Measurements from ENCODE around the gene CCDC27. TPM values are rescaled to one million over a fixed set of nuclear protein-coding genes. Genes with fewer than 3 reads are reported as not detected.
A peak's percentile ranks its signal among the peaks of the same experiment; 100 is the strongest.

The CCDC27 gene
- total RNA-seq, 2 donors from 2014 or later: not detected

DNA sequence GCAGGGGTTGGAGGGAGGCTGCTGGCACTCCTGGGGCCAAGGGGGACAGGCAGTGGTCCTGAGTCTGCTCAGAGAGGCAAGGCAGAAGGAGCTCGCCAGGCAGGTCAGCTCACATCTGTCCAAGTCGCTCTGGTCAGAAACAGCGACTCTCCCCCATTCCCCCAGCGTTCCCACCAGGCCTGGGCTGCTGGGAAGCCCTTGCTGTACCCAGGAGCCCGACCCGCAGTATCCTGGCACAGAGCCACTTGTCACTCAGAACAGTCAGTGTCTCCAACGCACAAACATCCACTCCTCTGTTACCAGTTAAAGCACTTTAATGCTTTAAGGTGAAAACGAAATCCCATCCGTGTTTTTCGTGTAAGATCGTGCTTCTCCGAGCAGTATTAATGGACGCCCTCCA is 16.6 kb upstream of the CCDC27 start:
- no peak for DNase-seq (ENCODE audit: low spot score)
- TF ChIP-seq, protein P1, sequence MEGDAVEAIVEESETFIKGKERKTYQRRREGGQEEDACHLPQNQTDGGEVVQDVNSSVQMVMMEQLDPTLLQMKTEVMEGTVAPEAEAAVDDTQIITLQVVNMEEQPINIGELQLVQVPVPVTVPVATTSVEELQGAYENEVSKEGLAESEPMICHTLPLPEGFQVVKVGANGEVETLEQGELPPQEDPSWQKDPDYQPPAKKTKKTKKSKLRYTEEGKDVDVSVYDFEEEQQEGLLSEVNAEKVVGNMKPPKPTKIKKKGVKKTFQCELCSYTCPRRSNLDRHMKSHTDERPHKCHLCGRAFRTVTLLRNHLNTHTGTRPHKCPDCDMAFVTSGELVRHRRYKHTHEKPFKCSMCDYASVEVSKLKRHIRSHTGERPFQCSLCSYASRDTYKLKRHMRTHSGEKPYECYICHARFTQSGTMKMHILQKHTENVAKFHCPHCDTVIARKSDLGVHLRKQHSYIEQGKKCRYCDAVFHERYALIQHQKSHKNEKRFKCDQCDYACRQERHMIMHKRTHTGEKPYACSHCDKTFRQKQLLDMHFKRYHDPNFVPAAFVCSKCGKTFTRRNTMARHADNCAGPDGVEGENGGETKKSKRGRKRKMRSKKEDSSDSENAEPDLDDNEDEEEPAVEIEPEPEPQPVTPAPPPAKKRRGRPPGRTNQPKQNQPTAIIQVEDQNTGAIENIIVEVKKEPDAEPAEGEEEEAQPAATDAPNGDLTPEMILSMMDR (IDR thresholded peaks at IDR 0.05): no peak
- Histone ChIP-seq H3K4me3 (no peak overlapping the region), H3K4me1 (peaks cover 0 to 24% of the 10 kb centered on the region in 2 donors), H3K36me3 (peaks cover 39% of the 10 kb centered on the region), H3K9me3 (no peaks in the 10 kb centered on the region), H3K27ac (peak overlapping the region; percentile 40 to 47), H3K27me3 (no peaks in the 10 kb centered on the region)

DNA sequence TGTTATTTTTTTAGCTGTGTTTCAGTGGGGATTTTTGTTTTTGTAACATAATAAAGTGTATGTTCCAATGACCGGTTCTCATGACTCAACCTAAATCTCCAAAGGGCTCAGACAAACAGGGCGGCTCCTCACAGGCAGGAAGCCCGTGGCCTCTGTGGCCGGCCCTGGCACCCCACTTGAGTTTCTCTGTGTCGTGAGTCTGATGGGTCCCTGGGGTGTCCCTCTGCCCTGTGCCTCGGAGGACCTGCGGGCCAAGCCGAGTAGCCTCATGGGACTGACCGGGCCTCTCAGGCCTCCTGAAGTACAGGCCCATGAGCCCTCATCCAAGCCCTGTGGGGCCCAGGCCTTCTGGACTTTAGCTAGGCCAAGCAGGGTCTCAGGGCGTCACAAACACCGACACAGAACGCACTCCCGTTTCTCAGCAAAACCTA is 16.1 kb upstream of the CCDC27 start:
- H3K36me3 ChIP-seq: peaks cover 39% of the 10 kb centered on the region
- DNase-seq (ENCODE audit: low spot score): no peak

DNA sequence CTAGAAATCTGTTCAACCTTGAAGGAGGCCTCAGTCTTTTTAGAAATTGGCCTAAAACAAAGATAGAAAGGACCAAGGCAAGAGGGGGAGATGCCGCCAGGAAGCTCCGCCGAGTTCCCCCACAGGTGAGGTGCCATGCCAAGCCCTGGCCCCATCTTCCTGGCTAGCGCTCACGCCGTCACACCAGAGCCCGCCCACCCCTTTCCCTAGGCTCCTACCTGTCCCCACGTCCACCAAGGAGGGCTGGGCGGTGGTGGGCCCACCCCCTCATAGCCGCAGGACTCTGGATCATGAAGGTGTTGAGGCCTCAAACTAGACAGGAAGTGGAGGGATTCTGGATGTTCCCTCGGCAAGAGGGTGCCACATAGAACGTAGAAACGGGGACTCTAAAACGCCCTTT is 15.5 kb upstream of the CCDC27 start:
- TF ChIP-seq, protein P1 (IDR thresholded peaks at IDR 0.05): no peak
- Histone ChIP-seq H3K36me3 (peaks cover 42% of the 10 kb centered on the region), H3K27me3 (no peaks in the 10 kb centered on the region), H3K4me3 (no peak overlapping the region), H3K27ac (peak overlapping the region in 1 of 2 donors; percentile 21), H3K9me3 (no peaks in the 10 kb centered on the region), H3K4me1 (peaks cover 0 to 20% of the 10 kb centered on the region in 2 donors)
- DNase-seq (ENCODE audit: low spot score): no peak

More for the DNA sequence above, 16.1 kb upstream of the CCDC27 start:
- H3K27ac ChIP-seq: peak overlapping the region; percentile 21 to 47
- no peak overlapping the region for H3K4me3 ChIP-seq
- TF ChIP-seq, protein P1 (IDR thresholded peaks at IDR 0.05): no peak
- no peaks in the 10 kb centered on the region for H3K27me3 ChIP-seq
- H3K4me1 ChIP-seq: peaks cover 0 to 24% of the 10 kb centered on the region in 2 donors
- no peaks in the 10 kb centered on the region for H3K9me3 ChIP-seq

DNA sequence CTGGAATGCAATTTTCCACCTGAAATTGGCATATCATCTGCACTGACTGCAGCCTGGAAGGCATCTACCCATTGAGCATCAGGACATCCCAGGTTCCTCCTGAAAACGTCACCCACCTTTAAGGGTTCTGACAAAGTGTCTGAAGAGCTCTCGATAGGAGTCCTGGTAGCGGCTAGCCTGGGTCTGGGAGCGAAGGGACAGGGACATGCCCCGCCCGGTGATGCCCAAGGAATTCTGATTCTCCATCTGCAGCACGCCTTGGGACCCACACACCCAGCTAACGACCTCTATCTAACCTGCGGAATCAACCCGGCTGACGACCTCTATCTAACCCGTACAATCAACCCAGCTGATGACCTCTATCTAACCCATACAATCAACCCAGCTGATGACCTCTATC is 13.3 kb upstream of the CCDC27 start:
- H3K27ac ChIP-seq: no peak overlapping the region
- H3K27me3 ChIP-seq: no peaks in the 10 kb centered on the region
- no peak for DNase-seq (ENCODE audit: low spot score)
- H3K4me1 ChIP-seq: no peaks in the 10 kb centered on the region
- TF ChIP-seq, protein P1 (IDR thresholded peaks at IDR 0.05): no peak
- no peak overlapping the region for H3K4me3 ChIP-seq
- peaks cover 54% of the 10 kb centered on the region for H3K36me3 ChIP-seq
- H3K9me3 ChIP-seq: no peaks in the 10 kb centered on the region

DNA sequence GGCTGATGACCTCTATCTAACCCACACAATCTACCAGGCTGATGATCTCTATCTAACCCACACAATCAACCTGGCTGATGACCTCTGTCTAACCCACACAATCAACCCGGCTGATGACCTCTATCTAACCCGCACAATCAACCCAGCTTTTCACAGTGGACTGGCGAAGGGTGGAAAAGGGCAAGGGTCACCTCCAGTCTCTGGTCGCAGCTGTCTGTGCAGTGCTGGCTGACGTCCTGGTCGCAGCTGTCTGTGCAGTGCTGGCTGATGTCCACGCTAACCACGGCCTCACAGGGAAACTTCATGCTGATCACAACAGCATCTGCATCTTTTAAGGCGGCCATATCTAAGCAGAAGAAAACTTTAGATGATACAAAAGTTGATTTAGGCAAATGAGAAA is 12.2 kb upstream of the CCDC27 start:
- Histone ChIP-seq H3K36me3 (peaks cover 54% of the 10 kb centered on the region), H3K4me1 (peaks cover 0 to 8% of the 10 kb centered on the region in 2 donors), H3K4me3 (no peak overlapping the region), H3K27ac (no peak overlapping the region), H3K27me3 (no peaks in the 10 kb centered on the region), H3K9me3 (no peaks in the 10 kb centered on the region)
- TF ChIP-seq, protein P1 (IDR thresholded peaks at IDR 0.05): no peak
- no peak for DNase-seq (ENCODE audit: low spot score)

DNA sequence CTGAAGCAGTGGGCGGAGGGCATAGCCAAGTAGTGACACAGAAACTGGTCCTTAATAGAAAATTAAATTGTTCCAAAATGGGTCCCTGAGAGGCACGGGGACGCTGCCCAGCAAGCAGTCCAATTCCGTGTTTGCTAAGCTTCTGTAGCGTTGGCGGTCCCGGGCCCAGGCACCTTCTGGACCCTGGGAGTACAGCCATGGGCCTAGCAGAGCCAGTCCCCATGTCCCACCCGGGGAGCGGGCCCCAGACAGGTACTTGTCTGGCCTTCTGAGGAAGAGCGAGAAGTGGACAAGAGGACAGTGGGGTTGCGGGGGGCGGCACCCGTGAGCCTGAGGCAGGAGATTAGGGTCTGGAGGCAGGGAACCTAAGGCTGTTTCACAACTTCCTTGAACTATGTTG is 11.5 kb upstream of the CCDC27 start:
- Histone ChIP-seq H3K4me1 (peaks cover 0 to 15% of the 10 kb centered on the region in 2 donors), H3K9me3 (no peaks in the 10 kb centered on the region), H3K27ac (no peak overlapping the region), H3K36me3 (peaks cover 54% of the 10 kb centered on the region), H3K27me3 (no peaks in the 10 kb centered on the region), H3K4me3 (no peak overlapping the region)
- no peak for DNase-seq (ENCODE audit: low spot score)
- TF ChIP-seq, protein P1 (IDR thresholded peaks at IDR 0.05): no peak
